Neuronal stem cell (in vitro differentiated cells): ENCODE measurements around the gene TRMT2B. TPM values are rescaled to one million over a fixed set of nuclear protein-coding genes. Genes with fewer than 3 reads are reported as not detected.
A peak's percentile ranks its signal among the peaks of the same experiment; 100 is the strongest.

ENCODE experiments used
- DNase-seq: peaks from one replicate; pipeline ENCODE4 v3.0.0-alpha.2; 2013; ENCODE audit warnings: low spot score
- H2AFZ ChIP-seq: one replicate; pipeline ENCODE4 v1.6.1; 2013; ENCODE audit warnings: mild to moderate bottlenecking, low read length, inconsistent platforms
- H2AK5ac ChIP-seq: 2 replicates; pipeline ENCODE4 v1.6.1; 2013; ENCODE audit warnings: low read depth, mild to moderate bottlenecking, inconsistent platforms, low read length, moderate library complexity, mixed read lengths
- H2BK120ac ChIP-seq: 2 replicates; pipeline ENCODE4 v1.6.1; 2013; ENCODE audit warnings: low read depth, mild to moderate bottlenecking, inconsistent platforms, low read length, moderate library complexity, mixed read lengths
- H2BK12ac ChIP-seq: one replicate; pipeline ENCODE4 v1.6.1; 2013; ENCODE audit warnings: low read length, inconsistent platforms
- H2BK15ac ChIP-seq: 2 replicates; pipeline ENCODE4 v1.6.1; 2013; ENCODE audit warnings: mild to moderate bottlenecking, low read length, inconsistent platforms, mixed read lengths
- H2BK5ac ChIP-seq: one replicate; pipeline ENCODE4 v1.6.1; 2013; ENCODE audit warnings: inconsistent platforms, mild to moderate bottlenecking, low read length, moderate library complexity
- H3K14ac ChIP-seq: one replicate; pipeline ENCODE4 v1.6.1; 2013; ENCODE audit warnings: low read length, inconsistent platforms
- H3K18ac ChIP-seq: 2 replicates; pipeline ENCODE4 v1.6.1; 2013; ENCODE audit warnings: low read length, inconsistent platforms
- H3K23ac ChIP-seq: 2 replicates; pipeline ENCODE4 v1.6.1; 2013; ENCODE audit warnings: low read depth, mild to moderate bottlenecking, mixed read lengths, low read length, inconsistent platforms; ENCODE audit not compliant: poor library complexity
- H3K27ac ChIP-seq: replicated peaks from 3 replicates; pipeline ENCODE4 v1.5.1; 2013; ENCODE audit warnings: low read length, inconsistent platforms
- H3K27me3 ChIP-seq, 3 experiments: 2 replicates each; pipeline ENCODE4 v1.6.1; 2013; ENCODE audit warnings: low read length in 3 of 3, mild to moderate bottlenecking in 2 of 3, inconsistent platforms in 1 of 3, low read depth in 1 of 3, mixed read lengths in 1 of 3, moderate library complexity in 1 of 3; ENCODE audit not compliant: control insufficient read depth in 3 of 3, insufficient read depth in 3 of 3
- H3K36me3 ChIP-seq, 2 donors: replicated peaks in 1 of 2; 2 replicates each; pipeline ENCODE4 v1.6.1; 2013; ENCODE audit warnings: low read length in 2 of 2; ENCODE audit not compliant: control insufficient read depth in 2 of 2, insufficient read depth in 2 of 2
- H3K4ac ChIP-seq: 2 replicates; pipeline ENCODE4 v1.6.1; 2013; ENCODE audit warnings: inconsistent platforms, mild to moderate bottlenecking, low read length, moderate library complexity
- H3K4me1 ChIP-seq, 2 donors: 1 replicate in 1 of 2; 2 replicates in 1 of 2; pipeline ENCODE4 v1.6.1; 2013; ENCODE audit warnings: low read length in 2 of 2, low read depth in 1 of 2; ENCODE audit not compliant: control insufficient read depth in 2 of 2, insufficient read depth in 1 of 2
- H3K4me2 ChIP-seq: one replicate; pipeline ENCODE4 v1.6.1; 2013; ENCODE audit warnings: mild to moderate bottlenecking, low read length, inconsistent platforms; ENCODE audit not compliant: insufficient read depth, poor library complexity, severe bottlenecking
- H3K4me3 ChIP-seq, 2 donors: 2 replicates each; pipeline ENCODE4 v1.5.1; 2013; ENCODE audit warnings: low read length in 2 of 2, mild to moderate bottlenecking in 2 of 2, inconsistent platforms in 1 of 2, moderate library complexity in 1 of 2
- H3K79me1 ChIP-seq: one replicate; pipeline ENCODE4 v1.6.1; 2013; ENCODE audit warnings: low read depth, mild to moderate bottlenecking, inconsistent platforms, low read length, moderate library complexity
- H3K9ac ChIP-seq: one replicate; pipeline ENCODE4 v1.6.1; 2013; ENCODE audit warnings: mild to moderate bottlenecking, low read depth, low read length, inconsistent platforms; ENCODE audit not compliant: poor library complexity
- H3K9me3 ChIP-seq, 2 donors: replicated peaks in 1 of 2; 2 replicates each; pipeline versions ENCODE3 to v1.6.1; 2013; ENCODE audit warnings: low read length in 2 of 2, mild to moderate bottlenecking in 2 of 2, inconsistent platforms in 1 of 2, low read depth in 1 of 2, mixed read lengths in 1 of 2, moderate library complexity in 1 of 2; ENCODE audit not compliant: control insufficient read depth in 2 of 2, insufficient read depth in 1 of 2
- H4K8ac ChIP-seq: one replicate; pipeline ENCODE4 v1.6.1; 2013; ENCODE audit warnings: low read depth, mild to moderate bottlenecking, inconsistent platforms, low read length, moderate library complexity
- H4K91ac ChIP-seq: one replicate; pipeline ENCODE4 v1.6.1; 2013; ENCODE audit warnings: low read length, low read depth, mild to moderate bottlenecking, inconsistent platforms; ENCODE audit not compliant: poor library complexity
- WGBS, 2 donors: extraction: QIAGEN DNeasy Blood & Tissue Kit; methylation state at CpG; one replicate each; pipeline ENCODE4 v1.1.7; 2013; ENCODE audit warnings: missing lambda C conversion rate in 2 of 2, mixed read lengths in 1 of 2; ENCODE audit not compliant: insufficient read length in 2 of 2, insufficient replicate concordance in 1 of 2; ENCODE audit errors: extremely low coverage in 2 of 2; 5-methylcytosine and 5-hydroxymethylcytosine counted together
- polyA plus RNA-seq, 2 experiments: library from polyadenylated mRNA; stranded (reverse); fragments of 200-250 nt; gene quantifications; one replicate each; pipeline ENCODE4 v1.2.3, GENCODE V29; 2013

TRMT2B gene, protein sequence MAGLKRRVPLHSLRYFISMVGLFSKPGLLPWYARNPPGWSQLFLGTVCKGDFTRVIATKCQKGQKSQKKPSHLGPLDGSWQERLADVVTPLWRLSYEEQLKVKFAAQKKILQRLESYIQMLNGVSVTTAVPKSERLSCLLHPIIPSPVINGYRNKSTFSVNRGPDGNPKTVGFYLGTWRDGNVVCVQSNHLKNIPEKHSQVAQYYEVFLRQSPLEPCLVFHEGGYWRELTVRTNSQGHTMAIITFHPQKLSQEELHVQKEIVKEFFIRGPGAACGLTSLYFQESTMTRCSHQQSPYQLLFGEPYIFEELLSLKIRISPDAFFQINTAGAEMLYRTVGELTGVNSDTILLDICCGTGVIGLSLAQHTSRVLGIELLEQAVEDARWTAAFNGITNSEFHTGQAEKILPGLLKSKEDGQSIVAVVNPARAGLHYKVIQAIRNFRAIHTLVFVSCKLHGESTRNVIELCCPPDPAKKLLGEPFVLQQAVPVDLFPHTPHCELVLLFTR
- polyA plus RNA-seq (2013, experiment 1 of 2), result 5.8 TPM
- polyA plus RNA-seq (2013, experiment 2 of 2), result 6.0 TPM

DNA sequence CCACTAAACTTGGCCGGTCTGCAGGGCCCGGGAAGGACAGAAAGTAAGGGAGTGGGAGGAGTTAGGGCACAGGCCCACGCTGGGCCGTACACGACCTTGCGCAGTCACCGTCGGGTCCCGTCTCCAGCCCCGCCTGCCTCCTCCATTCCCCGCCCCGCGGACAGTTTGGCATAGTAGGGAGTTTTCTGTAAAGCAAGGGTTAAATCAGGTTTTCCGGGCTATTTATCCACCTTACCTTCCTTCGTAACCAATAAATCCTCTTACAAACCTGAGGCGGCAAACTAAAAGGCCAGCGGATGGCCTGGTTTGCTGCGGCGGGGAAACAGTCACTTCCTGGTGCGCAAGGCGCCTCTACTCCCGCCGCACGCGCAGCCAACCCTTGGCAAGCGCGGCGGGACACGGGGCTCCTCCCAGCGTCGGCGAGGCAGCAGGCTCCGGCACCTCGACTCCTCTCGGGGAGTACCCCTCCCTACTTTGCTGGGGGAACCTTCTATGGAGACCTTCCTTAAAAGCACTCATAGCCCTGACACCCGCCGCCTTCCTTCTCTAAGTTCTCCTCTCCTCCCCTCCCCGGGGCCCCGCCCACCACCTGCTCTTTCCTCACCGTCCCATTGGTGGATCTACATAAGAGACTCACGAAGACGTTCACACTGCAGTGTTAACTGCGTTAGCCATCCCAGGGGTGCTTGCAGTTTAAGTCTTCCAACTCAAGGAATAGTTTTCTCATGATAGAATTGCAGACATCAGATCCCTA, at the start of gene TRMT2B:
Gene TRMT2B, minus strand, starts transcription at position 563 of the 754 bp plus-strand sequence. CDS start 9,822 bp downstream, outside the sequence.
- no CpG with 5 or more reads among the region's 43 CpGs for WGBS, 2 donors
- Histone ChIP-seq H3K27ac (no peak within 1 kb of the TSS), H2BK120ac (no peak within 1 kb of the TSS)

DNA sequence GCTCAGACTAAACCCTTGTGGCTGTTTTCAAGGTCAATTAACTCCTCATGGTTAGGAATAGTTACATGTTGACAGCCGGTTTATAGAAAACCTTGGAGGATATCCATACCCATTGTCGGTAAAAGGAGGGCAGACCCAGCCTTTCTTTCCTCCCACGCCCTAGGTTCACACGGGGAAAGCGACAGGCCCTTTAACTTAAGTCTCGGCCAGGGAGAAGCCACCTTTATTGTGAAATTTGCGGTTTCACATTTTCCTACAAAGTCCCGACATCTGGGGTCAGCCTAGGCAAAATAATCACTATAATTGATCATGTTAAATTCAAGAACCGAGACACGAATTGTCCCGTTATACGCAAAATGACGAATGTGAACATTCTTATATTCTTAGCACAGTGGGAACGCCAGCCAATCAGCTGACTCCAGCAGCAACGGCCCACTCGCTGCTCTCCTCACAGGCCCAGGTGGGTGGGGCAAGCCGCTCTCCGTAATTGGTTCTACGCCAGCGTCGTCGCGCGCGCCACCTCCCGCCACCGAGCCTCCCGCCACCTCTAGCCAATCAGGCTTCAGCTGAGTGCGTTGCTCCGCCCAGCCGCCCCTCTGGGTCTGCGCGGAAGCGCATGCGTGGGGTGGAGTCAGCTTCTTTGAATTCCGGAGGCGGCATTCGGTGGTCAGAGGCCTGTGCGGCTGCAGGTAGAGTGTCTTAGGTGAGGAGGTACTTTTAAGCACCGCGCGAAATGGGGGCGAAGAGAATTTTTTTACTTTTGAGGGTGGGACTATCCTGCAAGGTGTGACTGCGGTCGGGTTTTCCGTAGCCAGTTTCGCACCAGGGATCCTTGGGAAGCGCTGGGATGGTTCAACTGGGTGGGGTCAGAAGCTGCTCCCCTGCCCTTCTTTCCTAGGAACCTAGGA, 45.9 kb upstream of the TRMT2B start, which contains the start of gene CENPI:
Gene CENPI, plus strand, starts transcription at position 659 of the 908 bp plus-strand sequence. CDS start 2,867 bp downstream, outside the sequence.
- no peak within 1 kb of the TSS for H3K14ac ChIP-seq
- H3K9me3 ChIP-seq, result no peaks in the 10 kb centered on the region
- H3K23ac ChIP-seq, result no peak within 1 kb of the TSS
- no peaks in the 10 kb centered on the region for H3K27me3 ChIP-seq
- no peak within 1 kb of the TSS for H2BK12ac ChIP-seq
- no peak within 1 kb of the TSS for H2BK120ac ChIP-seq
- no peak within 1 kb of the TSS for H3K9ac ChIP-seq
- no peak within 1 kb of the TSS for H3K4ac ChIP-seq
- H3K36me3 ChIP-seq, result peaks cover 0 to 26% of the 10 kb centered on the region in 2 donors
- no peak within 1 kb of the TSS for H4K91ac ChIP-seq
- H3K27ac ChIP-seq, result no peak within 1 kb of the TSS
- H2AK5ac ChIP-seq, result no peak within 1 kb of the TSS
- H2BK15ac ChIP-seq, result no peak within 1 kb of the TSS
- H3K79me1 ChIP-seq, result peaks cover 3% of the 10 kb centered on the region
- peaks cover 0 to 3% of the 10 kb centered on the region in 2 donors for H3K4me1 ChIP-seq
- H3K4me2 ChIP-seq, result peak within 1 kb of the TSS; percentile 32
- H2BK5ac ChIP-seq, result no peak within 1 kb of the TSS
- H2AFZ ChIP-seq, result peak within 1 kb of the TSS; percentile 54
- H3K18ac ChIP-seq, result no peak within 1 kb of the TSS
- DNase-seq, result peak; percentile 82
- H3K4me3 ChIP-seq, result peak within 1 kb of the TSS; percentile 63 to 90
- no CpG with 5 or more reads among the region's 48 CpGs for WGBS, 2 donors
- H4K8ac ChIP-seq, result no peak within 1 kb of the TSS

More for the DNA sequence above, at the start of gene TRMT2B:
- no peaks in the 10 kb centered on the region for H3K9me3 ChIP-seq
- peak within 1 kb of the TSS; percentile 72 for H3K9ac ChIP-seq
- no peaks in the 10 kb centered on the region for H3K36me3 ChIP-seq
- peak within 1 kb of the TSS; percentile 93 for H2AFZ ChIP-seq
- H2BK12ac ChIP-seq, result no peak within 1 kb of the TSS
- no peaks in the 10 kb centered on the region for H3K79me1 ChIP-seq
- H2AK5ac ChIP-seq, result no peak within 1 kb of the TSS
- H3K14ac ChIP-seq, result no peak within 1 kb of the TSS
- peaks cover 0 to 2% of the 10 kb centered on the region in 2 donors for H3K4me1 ChIP-seq
- peak within 1 kb of the TSS; percentile 46 for H3K4me2 ChIP-seq
- no peaks in the 10 kb centered on the region for H3K27me3 ChIP-seq
- H3K4ac ChIP-seq, result no peak within 1 kb of the TSS
- H3K18ac ChIP-seq, result peak within 1 kb of the TSS; percentile 77
- H2BK5ac ChIP-seq, result no peak within 1 kb of the TSS
- H4K91ac ChIP-seq, result no peak within 1 kb of the TSS
- no peak within 1 kb of the TSS for H3K23ac ChIP-seq
- H2BK15ac ChIP-seq, result no peak within 1 kb of the TSS
- peak; percentile 40 for DNase-seq
- H3K4me3 ChIP-seq, result peak within 1 kb of the TSS; percentile 56 to 89
- H4K8ac ChIP-seq, result no peak within 1 kb of the TSS

DNA sequence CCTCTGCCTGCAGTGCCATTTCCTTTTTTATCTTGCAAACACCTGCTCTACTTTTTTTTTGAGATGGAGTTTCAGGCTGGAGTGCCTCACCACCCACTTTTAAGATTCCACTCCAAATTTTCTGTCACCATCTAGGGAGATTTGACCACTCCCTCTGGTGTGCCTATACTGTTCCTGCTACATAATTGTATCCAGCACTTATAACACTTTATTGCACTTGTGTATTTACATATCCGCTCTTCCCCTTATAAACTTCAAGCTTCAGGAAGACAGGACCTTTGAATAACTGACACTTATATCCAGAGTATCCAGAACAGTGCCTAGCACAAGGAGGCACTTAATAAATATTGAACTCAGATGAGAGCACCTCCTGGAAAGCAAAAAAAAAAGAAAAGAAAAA, 39.9 kb upstream of the TRMT2B start:
- H2BK12ac ChIP-seq, result no peak overlapping the region
- no peak overlapping the region for H3K4me2 ChIP-seq
- WGBS, 2 donors, result no CpG with 5 or more reads among the region's 1 CpG
- no peak overlapping the region for H3K4me3 ChIP-seq
- H4K8ac ChIP-seq, result no peak overlapping the region
- no peak overlapping the region for H3K4ac ChIP-seq
- no peak overlapping the region for H3K9ac ChIP-seq
- no peaks in the 10 kb centered on the region for H3K9me3 ChIP-seq
- H2AFZ ChIP-seq, result no peak overlapping the region
- no peak overlapping the region for H3K18ac ChIP-seq
- no peak overlapping the region for H3K14ac ChIP-seq
- no peaks in the 10 kb centered on the region for H3K4me1 ChIP-seq
- H4K91ac ChIP-seq, result no peak overlapping the region
- no peaks in the 10 kb centered on the region for H3K27me3 ChIP-seq
- no peak overlapping the region for H2AK5ac ChIP-seq
- H3K36me3 ChIP-seq, result no peaks in the 10 kb centered on the region
- DNase-seq, result no peak
- H3K27ac ChIP-seq, result no peak overlapping the region
- H3K79me1 ChIP-seq, result no peaks in the 10 kb centered on the region
- H2BK15ac ChIP-seq, result no peak overlapping the region
- no peak overlapping the region for H2BK120ac ChIP-seq
- H3K23ac ChIP-seq, result no peak overlapping the region
- no peak overlapping the region for H2BK5ac ChIP-seq
